ENCODE measurements around the gene WDR36. TPM values are rescaled to one million over a fixed set of nuclear protein-coding genes. Genes with fewer than 3 reads are reported as not detected.

Gene WDR36
- total and polyA plus RNA-seq, 2 of the 8 experiments (the other 6 are each of a cell fraction or from before 2014, with no cell fraction given), result 9.3 to 41.8 TPM

- Histone ChIP-seq H4K8ac (ENCODE audit: extremely low read depth, insufficient read depth, low read length) (no peak overlapping the region), H2BK20ac (ENCODE audit: low read length) (no peak overlapping the region)
These were observed 14.5 kb upstream of the WDR36 start for GRCh38 chr5:111077678-111078077.

More at GRCh38 chr5:111077678-111078077, 14.5 kb upstream of the WDR36 start:
- Histone ChIP-seq H3K79me1 (ENCODE audit: low read depth, low read length) (no peaks in the 10 kb centered on the region), H3K9ac (replicated peaks in 1 of 4; ENCODE audit: extremely low read depth in 1 of 4, low read depth in 3 of 4, low read length in 3 of 4) (no peak overlapping the region), H3K79me2 (ENCODE audit: control insufficient read depth in 1 of 2, insufficient read depth in 2 of 2, low read length in 2 of 2) (no peaks in the 10 kb centered on the region), H3K4ac (replicated peaks; ENCODE audit: insufficient read length, low read depth, low read length) (no peak overlapping the region), H3K14ac (ENCODE audit: insufficient read length) (no peak overlapping the region), H2AK5ac (ENCODE audit: low read depth, low read length) (no peak overlapping the region), H2BK120ac (replicated peaks; ENCODE audit: low read depth, low read length) (no peak overlapping the region), H2AFZ (ENCODE audit: low read length) (no peak overlapping the region), H3K4me2 (ENCODE audit: insufficient read depth in 1 of 2, low read depth in 2 of 2, low read length in 2 of 2) (no peak overlapping the region), H2BK15ac (ENCODE audit: low read length) (no peak overlapping the region), H4K5ac (ENCODE audit: insufficient read length, low read depth, low read length) (no peak overlapping the region), H3K56ac (replicated peaks; ENCODE audit: insufficient read length, low read depth, low read length) (no peak overlapping the region), H4K91ac (replicated peaks; ENCODE audit: insufficient read length, low read length) (no peak overlapping the region), H3K27ac (ENCODE audit: low read depth, low read length) (no peak overlapping the region), H2BK5ac (ENCODE audit: low read depth, low read length) (no peak overlapping the region), H4K20me1 (replicated peaks in 1 of 2; ENCODE audit: control insufficient read depth in 1 of 2, insufficient read depth in 2 of 2, low read length in 2 of 2) (no peaks in the 10 kb centered on the region), H3K36me3 (ENCODE audit: control insufficient read depth in 2 of 4, insufficient read depth in 4 of 4, low read length in 3 of 4) (no peaks in the 10 kb centered on the region), H3K4me1 (replicated peaks in 1 of 4; ENCODE audit: control insufficient read depth in 3 of 4, insufficient read depth in 4 of 4, low read length in 3 of 4) (no peaks in the 10 kb centered on the region), H3K18ac (ENCODE audit: extremely low read depth, low read length) (no peak overlapping the region), H3K27me3 (replicated peaks in 1 of 4; ENCODE audit: control insufficient read depth in 3 of 4, extremely low read depth in 1 of 4, insufficient read depth in 3 of 4, low read length in 3 of 4) (peaks cover 2 to 18% (median 10%) of the 10 kb centered on the region in 4 experiments), H3K9me3 (ENCODE audit: insufficient read depth in 2 of 2, low read depth in 1 of 2, low read length in 1 of 2) (no peaks in the 10 kb centered on the region), H2BK12ac (ENCODE audit: low read depth, low read length) (no peak overlapping the region), H3K23me2 (ENCODE audit: low read depth, low read length) (peaks cover 7% of the 10 kb centered on the region; the same call in 1 of the 2 replicates), H3K4me3 (ENCODE audit: extremely low read depth in 1 of 4, insufficient read depth in 2 of 4, low read depth in 3 of 4, low read length in 4 of 4) (no peak overlapping the region), H3K23ac (ENCODE audit: insufficient read length) (no peak overlapping the region)
- ChIA-PET CTCF (ENCODE audit: partially characterized antibody) (interaction anchor here (1.0 kb wide), 1 partner anchor 36 kb away, joined by 3 read pairs; no protein-coding TSS in a partner anchor), POLR2A (ENCODE audit: partially characterized antibody) (interaction anchor here (0.6 kb wide), 1 partner anchor 19 kb away, joined by 3 read pairs; no protein-coding TSS in a partner anchor)
- TF ChIP-seq BRCA1 (IDR thresholded peaks at IDR 0.05; ENCODE audit: low read depth, low read length), result no peak
- TF ChIP-seq TAF1 (IDR thresholded peaks at IDR 0.05; ENCODE audit: low read depth, low read length), result no peak
- no peak for TF ChIP-seq NANOG (IDR thresholded peaks at IDR 0.05; ENCODE audit: insufficient read depth, low read depth, low read length, poor library complexity, severe bottlenecking)
- TF ChIP-seq CHD2 (IDR thresholded peaks at IDR 0.05; ENCODE audit: low read length), result no peak
- FAIRE-seq, result no peak
- no peak for DNase-seq (ENCODE audit: low read depth in 1 of 2, low spot score in 2 of 2)
- WGBS, 2 experiments (ENCODE audit: extremely low coverage in 1 of 2, insufficient coverage in 1 of 2, insufficient read length in 1 of 2, insufficient replicate concordance in 2 of 2, low coverage in 1 of 2, low lambda C conversion rate in 2 of 2, missing lambda C conversion rate in 1 of 2), result 86% methylated on average over 2 of the region's 2 CpGs; no CpG with 5 or more reads in 1 of the 2 experiments
